ENCODE measurements around the gene PHKB.
"Not testable (repeated sequence)": the region's sequence is repeated elsewhere in the genome, so short reads cannot be mapped to it uniquely, and the experiment has no call there.

The PHKB gene

GRCh38 chr16:47470211-47470610, 9.1 kb downstream of the PHKB start:
- ATAC-seq = no peak

- no peak for ATAC-seq
Measured at GRCh38 chr16:47470810-47471209, 9.7 kb downstream of the PHKB start.

GRCh38 chr16:47473004-47473403, 11.9 kb downstream of the PHKB start:
- ATAC-seq = not testable (repeated sequence)

DNA sequence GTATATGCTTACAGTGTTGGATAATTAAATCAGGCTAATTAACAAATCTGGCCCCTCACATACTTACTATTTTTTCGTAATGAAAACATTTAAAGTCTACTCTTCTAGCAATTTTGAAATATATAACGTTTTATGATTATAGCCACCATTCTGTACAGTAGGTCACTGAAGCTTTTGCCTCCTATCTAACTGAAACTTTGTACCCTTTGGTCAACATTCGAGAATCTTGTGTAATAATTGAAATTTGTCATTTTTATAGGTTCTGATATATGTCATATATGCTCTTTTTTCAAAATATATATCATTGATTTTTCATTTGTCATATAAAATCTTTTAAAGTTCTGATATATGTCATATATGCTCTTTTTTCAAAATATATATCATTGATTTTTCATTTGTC, 12.7 kb downstream of the PHKB start:
- ATAC-seq = no peak

- ATAC-seq = no peak
Measured at GRCh38 chr16:47475786-47476185, 14.7 kb downstream of the PHKB start.

- no peak for ATAC-seq
Measured at GRCh38 chr16:47476654-47477345, 15.7 kb downstream of the PHKB start.

DNA sequence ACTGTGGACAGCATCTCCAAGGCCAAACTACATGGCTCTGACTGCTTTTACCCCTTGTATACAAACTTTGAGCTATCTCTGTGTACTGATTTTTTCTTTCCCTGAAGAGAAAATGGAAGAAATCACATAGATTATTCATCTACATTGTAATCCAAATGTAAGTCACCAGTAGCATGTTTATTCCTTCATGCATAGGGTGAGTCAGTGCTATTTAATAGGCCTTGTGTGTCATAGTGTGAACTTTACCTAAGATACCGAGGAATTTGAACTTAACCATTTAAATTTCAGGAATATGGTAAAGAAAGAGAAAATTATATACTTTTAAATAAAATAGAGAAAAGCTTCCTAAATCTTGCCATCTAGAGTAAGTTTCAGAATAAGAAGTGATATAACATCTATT, 16.5 kb downstream of the PHKB start:
- peak; percentile 42 to 51 for ATAC-seq

GRCh38 chr16:47480410-47480809, 19.3 kb downstream of the PHKB start:
- no peak for ATAC-seq

DNA sequence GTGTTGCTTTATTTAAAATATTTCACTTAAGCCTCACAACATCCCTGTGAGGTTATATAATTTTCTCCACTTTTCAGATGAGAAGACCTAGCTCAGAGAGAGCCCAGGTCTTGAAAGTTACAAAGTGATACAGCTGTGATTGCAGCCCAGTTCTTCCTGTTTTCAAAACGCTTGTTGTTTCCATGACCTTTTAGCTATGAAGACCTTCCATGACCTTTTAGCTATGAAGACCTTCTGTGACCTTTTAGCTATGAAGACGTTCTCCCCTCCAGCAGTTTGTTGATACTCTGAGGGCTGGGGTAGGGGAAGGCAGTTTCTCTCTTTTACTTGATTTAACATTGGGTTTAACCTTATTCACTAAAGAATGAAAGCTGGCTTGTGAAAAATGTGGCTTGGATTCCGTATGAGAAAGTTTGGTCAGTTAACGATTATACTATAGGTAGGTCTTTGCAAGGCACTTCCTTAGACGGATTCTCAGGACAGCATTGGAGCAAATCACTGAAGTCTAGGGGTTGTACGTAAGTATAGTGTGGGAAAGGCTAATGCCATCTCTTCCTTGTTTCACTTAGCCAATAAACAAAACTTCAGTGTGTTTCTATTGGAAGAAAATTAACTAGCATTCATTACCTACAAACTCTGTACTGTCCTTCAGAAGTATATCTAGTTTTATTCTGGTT, 20.7 kb downstream of the PHKB start:
- ATAC-seq = peak in 1 of 2 donors; percentile 29

DNA sequence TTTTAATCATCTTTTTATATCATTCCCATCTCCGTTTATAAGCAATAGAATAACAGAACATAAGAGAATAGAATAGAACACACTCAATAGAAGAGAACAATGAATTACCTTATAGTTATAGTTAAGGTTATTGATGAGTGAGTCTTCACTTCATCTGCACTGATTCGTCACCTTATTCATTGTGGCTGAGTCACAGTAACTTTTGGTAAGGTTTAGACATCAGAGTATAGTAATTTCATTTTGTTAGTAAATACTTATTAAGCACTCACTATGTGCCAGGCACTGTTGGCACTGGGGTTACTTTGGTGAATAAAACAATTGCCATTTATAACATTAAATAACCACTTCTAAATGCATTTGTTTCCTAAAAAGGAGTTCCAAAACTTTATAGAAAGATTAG, 22.5 kb downstream of the PHKB start:
- ATAC-seq = peak; percentile 68 to 79

DNA sequence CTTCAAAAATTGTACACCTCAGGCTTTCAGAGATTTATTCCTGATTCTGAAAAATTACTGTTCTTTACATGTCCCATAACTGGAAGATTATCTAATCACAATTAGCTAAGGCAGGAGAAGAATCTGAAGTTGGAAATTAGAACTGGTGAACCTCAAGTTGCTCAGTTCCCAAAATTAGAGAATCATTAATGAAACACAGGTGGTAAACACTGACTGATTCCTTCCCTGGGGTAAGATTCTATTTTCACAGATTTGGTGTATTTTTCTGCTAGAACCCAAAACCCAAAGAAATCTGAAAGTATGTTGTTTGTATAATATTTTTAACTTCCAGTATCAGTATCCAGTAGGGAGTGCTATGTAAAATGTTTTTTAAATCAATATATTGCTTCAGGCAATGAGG, 25.7 kb downstream of the PHKB start:
- ATAC-seq = no peak

- ATAC-seq = no peak
Measured at GRCh38 chr16:47488051-47488450, 26.9 kb downstream of the PHKB start.

DNA sequence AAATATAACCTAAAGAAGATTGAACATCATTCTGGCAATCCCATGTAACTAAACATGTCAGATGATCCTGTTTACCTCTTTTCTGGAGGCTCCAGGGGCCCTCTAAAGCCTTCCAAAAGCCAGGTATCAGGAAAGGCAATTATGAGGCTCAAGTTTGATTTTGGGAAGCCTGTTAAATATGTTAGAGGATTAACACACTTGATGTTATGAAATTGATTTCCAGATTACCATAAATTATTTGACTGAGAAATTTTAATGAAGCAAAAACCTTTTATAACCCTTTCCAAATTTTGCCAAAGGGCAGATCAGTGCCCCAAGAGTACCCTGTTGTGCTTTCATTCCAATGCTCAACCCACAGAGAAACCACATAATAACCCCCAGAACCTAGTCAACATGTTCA, 29.3 kb downstream of the PHKB start:
- no peak for ATAC-seq

GRCh38 chr16:47492036-47492427, 30.9 kb downstream of the PHKB start:
- ATAC-seq = no peak

- ATAC-seq = peak; percentile 81 to 91
Measured at GRCh38 chr16:47492428-47493377, 31.6 kb downstream of the PHKB start.

DNA sequence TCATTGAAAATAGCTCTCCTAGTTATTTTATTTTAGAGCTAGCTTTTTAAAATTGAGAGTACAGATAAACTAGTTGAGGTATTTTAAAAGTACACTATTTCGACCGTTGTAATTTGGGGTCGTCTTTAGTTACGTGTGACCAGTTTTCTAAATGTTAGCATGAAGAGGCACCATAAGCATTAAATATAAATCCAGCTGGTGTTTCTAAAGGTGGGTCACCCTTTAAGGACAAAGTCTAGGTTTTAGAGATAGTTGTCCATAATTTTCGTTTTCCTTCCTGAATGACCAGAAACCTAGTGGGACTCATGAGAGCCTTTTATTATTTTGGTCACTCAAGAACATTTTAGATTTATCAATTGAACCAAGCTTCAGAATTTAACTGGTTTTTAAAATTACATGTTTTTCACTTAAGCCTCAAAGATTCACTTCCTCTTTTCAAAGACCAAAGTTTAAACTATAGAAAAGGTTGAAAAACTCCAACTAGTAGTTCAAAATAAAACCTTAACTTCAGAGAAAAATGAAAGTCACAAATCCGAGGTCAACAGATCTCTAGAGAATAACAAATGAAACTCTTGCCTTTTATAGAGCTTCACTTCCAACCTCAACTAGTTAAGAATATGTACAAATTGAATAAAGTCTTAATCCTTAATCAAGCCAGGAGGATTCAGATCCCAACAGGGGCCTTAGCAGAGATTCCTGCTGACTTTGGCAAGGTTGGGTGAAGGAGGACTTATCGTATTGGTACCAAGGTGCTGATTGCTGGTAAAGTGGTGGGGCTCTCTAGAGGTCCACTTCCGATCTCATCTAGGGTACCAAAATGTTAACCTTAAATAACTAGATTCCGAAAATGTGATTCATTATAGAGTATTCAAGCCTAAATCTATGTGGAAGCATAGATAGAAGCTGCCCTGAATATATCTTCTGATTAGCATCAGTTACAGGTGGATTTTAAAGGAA, 32.5 kb downstream of the PHKB start:
- no peak for ATAC-seq

DNA sequence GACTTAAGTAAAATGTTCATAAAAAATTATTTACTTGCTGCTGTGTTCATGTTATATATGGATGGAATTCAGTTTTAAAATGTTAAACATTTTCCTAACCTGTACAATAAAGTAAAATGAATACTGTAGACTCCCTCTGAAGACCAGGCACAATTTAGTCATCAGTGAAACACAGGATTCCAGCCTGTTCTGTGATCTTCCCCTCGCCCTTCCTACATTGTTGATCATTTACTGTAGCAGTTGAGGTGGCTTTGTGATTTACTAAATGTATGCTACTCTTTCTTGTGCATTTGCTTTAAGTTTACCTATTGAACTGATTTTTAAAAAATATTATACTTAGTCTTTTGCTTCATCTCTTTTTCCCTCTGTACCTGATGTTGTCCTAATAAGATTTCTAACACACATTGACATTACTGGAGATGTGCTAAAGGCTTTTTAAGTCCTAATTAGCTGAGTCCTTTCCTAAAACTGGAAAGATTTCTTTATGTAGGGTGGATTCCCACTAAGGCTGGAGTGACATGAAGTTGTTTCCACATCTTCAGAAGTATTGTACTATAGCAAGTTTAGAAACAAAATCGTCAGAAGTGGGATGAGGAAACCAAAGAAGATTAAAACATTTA, 38.1 kb downstream of the PHKB start:
- no peak for ATAC-seq

DNA sequence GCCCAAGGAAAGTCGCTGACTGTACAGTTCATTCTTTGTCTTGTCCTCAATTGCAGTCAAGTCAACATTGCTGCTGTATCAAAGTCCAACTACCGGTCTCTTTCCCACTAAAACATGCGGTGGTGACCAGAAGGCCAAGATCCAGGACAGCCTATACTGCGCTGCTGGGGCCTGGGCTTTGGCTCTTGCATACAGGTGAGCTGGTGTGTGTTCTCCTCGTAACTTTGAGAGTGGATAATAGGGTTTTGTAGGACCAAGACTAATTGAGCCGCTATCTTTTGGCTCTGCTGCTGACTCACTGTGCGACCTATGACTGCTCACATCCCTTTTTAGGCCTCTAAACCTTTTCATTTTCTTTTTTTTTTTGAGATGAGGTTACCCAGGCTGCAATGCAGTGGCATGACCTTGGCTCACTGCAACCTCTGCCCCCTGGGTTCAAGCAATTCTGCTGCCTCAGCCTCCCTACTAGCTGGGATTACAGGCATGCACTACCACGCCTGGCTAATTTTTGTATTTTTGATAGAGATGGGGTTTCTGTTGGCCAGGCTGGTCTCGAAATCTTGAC, 38.7 kb downstream of the PHKB start:
- ATAC-seq = no peak

DNA sequence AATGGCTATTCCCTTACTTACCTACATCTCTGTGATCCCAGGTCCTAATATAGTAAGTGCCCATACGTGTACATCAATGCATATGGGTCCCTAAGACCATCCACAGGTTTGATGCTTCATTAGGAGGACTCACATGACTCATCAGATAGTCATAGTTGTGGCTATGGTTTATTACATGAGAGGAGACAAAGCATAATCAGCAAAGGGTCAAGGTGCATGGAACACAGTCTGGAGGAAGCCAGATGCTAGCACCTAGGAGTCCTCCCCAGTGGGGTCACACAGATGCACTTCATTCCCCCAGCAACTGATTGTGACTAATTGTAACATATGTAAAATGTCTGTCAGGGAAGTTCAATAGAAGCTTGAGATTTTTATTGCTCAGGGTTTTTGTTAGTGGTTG, 42.8 kb downstream of the PHKB start:
- no peak for ATAC-seq

DNA sequence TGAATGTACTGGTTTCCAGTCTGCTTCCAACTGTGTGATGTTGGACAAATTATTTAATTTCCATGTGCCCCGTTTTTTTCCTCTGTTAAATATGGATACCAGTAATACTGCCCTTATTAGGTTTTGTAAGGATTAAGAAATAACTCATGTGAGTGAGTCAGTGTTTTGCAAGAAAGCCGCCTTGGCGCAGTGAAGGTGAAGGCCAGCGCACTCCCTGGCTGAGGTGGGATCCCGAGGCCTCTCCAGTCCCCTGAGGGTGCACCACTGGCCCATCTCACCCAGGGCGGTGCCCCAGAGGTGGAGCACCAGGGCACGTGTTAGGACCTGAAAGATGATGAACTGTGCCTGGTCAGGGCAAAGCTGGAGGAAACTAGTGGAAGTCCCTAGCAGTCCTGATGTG, 43.5 kb downstream of the PHKB start:
- no peak for ATAC-seq

- no peak for ATAC-seq
Measured at GRCh38 chr16:47506800-47507199, 45.7 kb downstream of the PHKB start.

All from activated CD4-positive, CD25-positive, alpha-beta regulatory T cell treated with anti-CD3 and anti-CD28 coated beads, Interleukin-2, amount 50 U/mL, for 24 hours (primary cell).